WI38 (cell line): ENCODE data around the gene SPAG7.
"Not testable (repeated sequence)": the region's sequence is repeated elsewhere in the genome, so short reads cannot be mapped to it uniquely, and the experiment has no call there.

ENCODE experiments used
- H3K4me3 ChIP-seq: 2 replicates; pipeline ENCODE4 v1.5.1; 2011; ENCODE audit warnings: low read depth, mild to moderate bottlenecking, control low read depth, low read length
- CTCF ChIP-seq: IDR thresholded peaks from 2 replicates; pipeline ENCODE4 v1.5.1; 2012; ENCODE audit warnings: low read depth, mild to moderate bottlenecking, control low read depth, low read length

The SPAG7 gene

GRCh38 chr17:4934173-4934979, 33.2 kb downstream of the SPAG7 start:
- peak; percentile 17; the same call in 1 of the 2 replicates for TF ChIP-seq CTCF

GRCh38 chr17:4933646-4934045, 34.0 kb downstream of the SPAG7 start:
- no peak overlapping the region for H3K4me3 ChIP-seq
- TF ChIP-seq CTCF: no peak

More at GRCh38 chr17:4934173-4934979, 33.2 kb downstream of the SPAG7 start:
- no peak overlapping the region for H3K4me3 ChIP-seq

DNA sequence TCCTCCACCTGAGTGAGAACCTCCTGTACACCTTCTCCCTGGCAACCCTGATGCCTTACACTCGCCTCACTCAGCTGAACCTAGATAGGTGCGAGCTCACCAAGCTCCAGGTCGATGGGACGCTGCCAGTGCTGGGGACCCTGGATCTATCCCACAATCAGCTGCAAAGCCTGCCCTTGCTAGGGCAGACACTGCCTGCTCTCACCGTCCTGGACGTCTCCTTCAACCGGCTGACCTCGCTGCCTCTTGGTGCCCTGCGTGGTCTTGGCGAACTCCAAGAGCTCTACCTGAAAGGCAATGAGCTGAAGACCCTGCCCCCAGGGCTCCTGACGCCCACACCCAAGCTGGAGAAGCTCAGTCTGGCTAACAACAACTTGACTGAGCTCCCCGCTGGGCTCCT, 34.9 kb downstream of the SPAG7 start:
- no peak for TF ChIP-seq CTCF

GRCh38 chr17:4931963-4932362, 35.7 kb downstream of the SPAG7 start, which contains the start of gene GP1BA:
Gene GP1BA (plus strand): TSS chr17:4932277. CDS start chr17:4932605, 328 bp downstream.
- TF ChIP-seq CTCF: no peak
- H3K4me3 ChIP-seq: no peak within 1 kb of the TSS

More for the DNA sequence above, 34.9 kb downstream of the SPAG7 start:
- no peak overlapping the region for H3K4me3 ChIP-seq

DNA sequence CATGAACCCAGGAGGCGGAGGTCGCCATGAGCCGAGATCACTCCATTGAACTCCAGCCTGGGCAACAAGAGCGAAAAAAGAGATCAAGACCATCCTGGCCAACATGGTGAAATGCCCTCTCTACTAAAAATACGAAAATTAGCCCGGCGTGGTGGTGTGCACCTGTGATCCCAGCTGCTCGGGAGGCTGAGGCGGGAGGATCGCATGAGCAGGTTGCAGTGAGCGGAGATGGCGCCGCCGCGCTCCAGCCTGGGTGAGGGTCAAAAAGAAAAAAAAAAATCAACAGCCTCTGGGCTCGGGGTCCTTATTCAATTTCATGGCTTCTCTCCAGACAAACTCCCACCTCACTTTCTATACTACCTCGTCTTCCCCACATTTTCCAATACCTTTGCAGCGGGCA, 38.7 kb downstream of the SPAG7 start:
- H3K4me3 ChIP-seq: no peak overlapping the region
- no peak for TF ChIP-seq CTCF

DNA sequence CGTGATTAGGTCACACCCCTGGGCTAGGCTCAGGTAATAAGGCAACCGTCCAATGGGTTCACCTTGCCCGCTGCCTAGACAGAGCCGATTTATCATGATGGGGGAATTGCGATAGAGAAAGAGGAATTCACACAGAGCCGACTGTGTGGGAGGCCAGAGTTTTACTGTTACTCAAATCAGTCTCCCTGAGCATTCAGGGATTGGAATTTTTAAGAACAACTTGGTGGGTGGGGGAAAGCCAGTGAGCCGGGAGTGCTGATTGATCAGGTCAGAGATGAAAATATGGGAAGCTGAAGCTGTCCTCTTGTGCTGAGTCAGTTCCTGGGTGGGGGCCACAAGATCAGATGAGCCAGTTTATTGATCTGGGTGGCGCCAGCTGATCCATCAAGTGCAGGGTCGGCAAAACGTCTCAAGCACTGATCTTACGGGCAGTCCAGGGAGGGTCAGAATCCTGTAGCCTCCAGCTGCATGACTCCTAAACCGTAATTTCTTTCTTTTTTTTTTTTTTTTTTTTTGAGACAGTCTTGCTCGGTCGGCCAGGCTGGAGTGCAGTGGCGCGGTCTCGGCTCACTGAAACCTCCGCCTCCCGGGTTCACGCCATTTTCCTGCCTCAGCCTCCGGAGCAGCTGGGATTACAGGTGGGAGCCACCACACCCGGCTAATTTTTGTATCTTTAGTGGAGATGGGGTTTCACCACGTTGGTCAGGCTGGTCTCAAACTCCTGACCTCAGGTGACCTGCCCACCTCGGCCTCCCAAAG, 40.9 kb downstream of the SPAG7 start:
- H3K4me3 ChIP-seq: not testable (repeated sequence)

GRCh38 chr17:4921320-4921719, 46.3 kb downstream of the SPAG7 start:
- TF ChIP-seq CTCF: no peak
- H3K4me3 ChIP-seq: no peak overlapping the region
